Neural cell (in vitro differentiated cells): Measurements from ENCODE around the gene WNK2. TPM values are rescaled to one million over a fixed set of nuclear protein-coding genes. Genes with fewer than 3 reads are reported as not detected.
"Not testable (repeated sequence)": the region's sequence is repeated elsewhere in the genome, so short reads cannot be mapped to it uniquely, and the experiment has no call there.

ENCODE experiments used
- H2AFZ ChIP-seq: fragments of 200-600, 300-800 bp; sonication (generic), shearing (Covaris generic); 2 replicates; pipeline ENCODE4 v1.6.0; 2014; ENCODE audit warnings: low read depth, mild to moderate bottlenecking, antibody characterized with exemption, low read length, moderate library complexity
- H3F3A ChIP-seq: fragments of 200-600 bp; shearing (Covaris generic); 2 replicates; pipeline ENCODE4 v1.6.1; 2016; ENCODE audit warnings: mild to moderate bottlenecking, moderate library complexity, mixed read lengths, antibody characterized with exemption, low read length; ENCODE audit not compliant: insufficient read depth, poor library complexity, severe bottlenecking
- H3K27ac ChIP-seq: fragments of 200-600, 300-800 bp; sonication (generic), shearing (Covaris generic); 2 replicates; pipeline ENCODE4 v1.5.1; 2014; ENCODE audit warnings: mild to moderate bottlenecking, low read length, moderate library complexity
- H3K27me3 ChIP-seq: fragments of 300-800, 200-600 bp; sonication (generic), shearing (Covaris generic); 2 replicates; pipeline ENCODE4 v1.6.0; 2014; ENCODE audit warnings: mild to moderate bottlenecking, low read depth, low read length, moderate library complexity; ENCODE audit not compliant: insufficient read depth
- H3K36me3 ChIP-seq: fragments of 300-800, 200-600 bp; sonication (generic), shearing (Covaris generic); 2 replicates; pipeline ENCODE4 v1.5.1; 2014; ENCODE audit warnings: mild to moderate bottlenecking, antibody characterized with exemption, low read length, moderate library complexity; ENCODE audit not compliant: insufficient read depth
- H3K4me2 ChIP-seq: fragments of 300-800, 200-600 bp; sonication (generic), shearing (Covaris generic); 2 replicates; pipeline ENCODE4 v1.6.0; 2014; ENCODE audit warnings: mild to moderate bottlenecking, low read length
- H3K4me3 ChIP-seq: fragments of 300-800, 200-600 bp; sonication (generic), shearing (Covaris generic); 2 replicates; pipeline ENCODE4 v1.5.1; 2014; ENCODE audit warnings: mild to moderate bottlenecking, low read length, moderate library complexity
- H3K79me2 ChIP-seq: fragments of 200-600 bp; shearing (Covaris generic); replicated peaks from 2 replicates; pipeline ENCODE4 v1.6.0; 2014; ENCODE audit warnings: mild to moderate bottlenecking, low read length, moderate library complexity; ENCODE audit not compliant: insufficient read depth
- H3K9ac ChIP-seq: fragments of 300-800, 200-600 bp; sonication (generic), shearing (Covaris generic); 2 replicates; pipeline ENCODE4 v1.6.1; 2016; ENCODE audit warnings: mild to moderate bottlenecking, low read length, mixed read lengths
- H3K9me2 ChIP-seq: fragments of 200-600 bp; shearing (Covaris generic); 2 replicates; pipeline ENCODE4 v1.6.1; 2016; ENCODE audit warnings: mild to moderate bottlenecking, low read length, mixed read lengths; ENCODE audit not compliant: insufficient read depth
- H3K9me3 ChIP-seq: fragments of 200-600, 300-800 bp; sonication (generic), shearing (Covaris generic); 2 replicates; pipeline ENCODE4 v1.6.1; 2016; ENCODE audit warnings: mild to moderate bottlenecking, mixed run types, low read length, moderate library complexity, mixed read lengths
- H4K20me1 ChIP-seq: fragments of 200-600 bp; shearing (Covaris generic); 2 replicates; pipeline ENCODE4 v1.6.1; 2016; ENCODE audit warnings: mild to moderate bottlenecking, mixed run types; ENCODE audit not compliant: insufficient read depth
- CTCF ChIP-seq: fragments of 450-650 bp; IDR thresholded peaks from 2 replicates; pipeline ENCODE4 v1.5.1; 2014; ENCODE audit warnings: antibody characterized with exemption, mild to moderate bottlenecking, moderate library complexity; ENCODE audit not compliant: poor library complexity, severe bottlenecking
- EP300 ChIP-seq: fragments of 450-650 bp; conservative IDR thresholded peaks from 2 replicates; pipeline ENCODE4 v1.6.1; 2014; ENCODE audit warnings: antibody characterized with exemption, mild to moderate bottlenecking, moderate library complexity; ENCODE audit not compliant: poor library complexity, severe bottlenecking
- EZH2 ChIP-seq: fragments of 200-600, 300-800 bp; shearing (Covaris generic), sonication (generic); IDR thresholded peaks from 2 replicates; pipeline ENCODE4 v1.6.1; 2014; ENCODE audit warnings: antibody characterized with exemption, low read length, borderline replicate concordance, mild to moderate bottlenecking; ENCODE audit not compliant: insufficient read depth, poor library complexity, severe bottlenecking
- MXI1 ChIP-seq: fragments of 450-650 bp; conservative IDR thresholded peaks from 2 replicates; pipeline ENCODE4 v1.6.1; 2014; ENCODE audit warnings: antibody characterized with exemption, mild to moderate bottlenecking; ENCODE audit not compliant: poor library complexity, severe bottlenecking
- POLR2AphosphoS5 ChIP-seq: IDR thresholded peaks from 2 replicates; pipeline ENCODE4 v1.6.1; 2012
- RAD21 ChIP-seq: fragments of 450-650 bp; conservative IDR thresholded peaks from 2 replicates; pipeline ENCODE4 v1.6.1; 2014; ENCODE audit warnings: antibody characterized with exemption, mild to moderate bottlenecking, moderate library complexity
- REST ChIP-seq: IDR thresholded peaks from 2 replicates; pipeline ENCODE4 v1.6.1; 2012; ENCODE audit warnings: borderline replicate concordance
- SMC3 ChIP-seq: fragments of 450-650 bp; conservative IDR thresholded peaks from 2 replicates; pipeline ENCODE4 v1.6.1; 2014; ENCODE audit warnings: antibody characterized with exemption, mild to moderate bottlenecking, moderate library complexity; ENCODE audit not compliant: poor library complexity
- TAF1 ChIP-seq: IDR thresholded peaks from 2 replicates; pipeline ENCODE4 v1.6.1; 2012; ENCODE audit warnings: low read depth
- polyA plus RNA-seq: library from polyadenylated mRNA; depleted of rRNA; stranded (reverse); fragments of >200 nt; gene quantifications from 2 replicates; pipeline ENCODE4 v1.2.3, GENCODE V29; 2014

The WNK2 gene
- polyA plus RNA-seq, 1 donor from 2014 or later = 37.1 TPM

- H3K4me3 ChIP-seq = peak overlapping the region; percentile 63
- H3K4me2 ChIP-seq = no peak overlapping the region
- H3K79me2 ChIP-seq = no peaks in the 10 kb centered on the region
- H3K9me2 ChIP-seq = no peaks in the 10 kb centered on the region
- H3F3A ChIP-seq = no peaks in the 10 kb centered on the region
- peak overlapping the region; percentile 26 for H3K9ac ChIP-seq
- no peak overlapping the region for H3K27ac ChIP-seq
- TF ChIP-seq REST (no peak), CTCF (no peak), SMC3 (no peak), POLR2AphosphoS5 (no peak), EP300 (no peak), RAD21 (no peak), TAF1 (no peak), MXI1 (no peak), EZH2 (no peak)
- H2AFZ ChIP-seq = no peak overlapping the region
- H3K27me3 ChIP-seq = peaks cover 16% of the 10 kb centered on the region
- H3K9me3 ChIP-seq = no peaks in the 10 kb centered on the region
- no peaks in the 10 kb centered on the region for H3K36me3 ChIP-seq
- H4K20me1 ChIP-seq = no peaks in the 10 kb centered on the region
Measured at GRCh38 chr9:93345643-93346230, 161.8 kb downstream of the WNK2 start.

- TF ChIP-seq SMC3 (no peak), POLR2AphosphoS5 (no peak), CTCF (no peak), MXI1 (peak; percentile 20)
- Histone ChIP-seq H3K9me2 (no peaks in the 10 kb centered on the region), H4K20me1 (no peaks in the 10 kb centered on the region), H3K4me3 (peak overlapping the region; percentile 63), H3K36me3 (no peaks in the 10 kb centered on the region), H3K27ac (no peak overlapping the region), H3K9me3 (no peaks in the 10 kb centered on the region), H3K27me3 (peaks cover 16% of the 10 kb centered on the region), H3K4me2 (no peak overlapping the region), H3F3A (no peaks in the 10 kb centered on the region), H2AFZ (peak overlapping the region; percentile 43), H3K79me2 (no peaks in the 10 kb centered on the region), H3K9ac (peak overlapping the region; percentile 26)
Measured at GRCh38 chr9:93346231-93347112, 162.5 kb downstream of the WNK2 start.

GRCh38 chr9:93347371-93347975 lies 163.5 kb downstream of the WNK2 start:
- H3K9me3 ChIP-seq, H3K9ac ChIP-seq, H2AFZ ChIP-seq, H3K4me3 ChIP-seq, H3K36me3 ChIP-seq, H3K79me2 ChIP-seq, H4K20me1 ChIP-seq, H3F3A ChIP-seq, H3K4me2 ChIP-seq, H3K27ac ChIP-seq, H3K9me2 ChIP-seq: not testable (repeated sequence)
- H3K27me3 ChIP-seq = peaks cover 16% of the 10 kb centered on the region
